HG03108 (cell line): Measurements from ENCODE around the gene CASQ1.

ENCODE experiments used
- ATAC-seq: cut with Tn5 transposase; IDR thresholded peaks from one replicate; pipeline ENCODE4 v1.9.1; 2021; ENCODE audit warnings: moderate library complexity; ENCODE audit not compliant: unreplicated experiment

The CASQ1 gene

DNA sequence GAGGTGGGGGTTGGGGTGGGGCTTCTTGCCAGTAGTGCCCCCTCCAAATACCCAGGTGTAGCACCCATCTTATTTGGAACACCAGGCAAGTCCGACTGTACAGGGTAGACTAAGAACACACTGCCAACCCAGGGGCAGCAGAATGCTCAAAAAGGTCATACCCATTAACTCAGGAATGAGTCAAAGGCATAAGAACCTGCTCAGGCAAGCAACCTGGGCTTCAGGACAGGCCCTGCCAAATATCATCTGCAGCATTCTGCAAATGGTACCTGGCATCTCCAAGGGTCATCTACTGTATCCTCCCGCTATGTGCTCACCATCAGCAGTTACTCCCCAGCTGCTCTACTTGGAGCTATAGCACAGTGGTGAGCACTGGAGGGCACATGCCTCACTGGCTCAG, 34.2 kb downstream of the CASQ1 start:
- ATAC-seq = no peak

DNA sequence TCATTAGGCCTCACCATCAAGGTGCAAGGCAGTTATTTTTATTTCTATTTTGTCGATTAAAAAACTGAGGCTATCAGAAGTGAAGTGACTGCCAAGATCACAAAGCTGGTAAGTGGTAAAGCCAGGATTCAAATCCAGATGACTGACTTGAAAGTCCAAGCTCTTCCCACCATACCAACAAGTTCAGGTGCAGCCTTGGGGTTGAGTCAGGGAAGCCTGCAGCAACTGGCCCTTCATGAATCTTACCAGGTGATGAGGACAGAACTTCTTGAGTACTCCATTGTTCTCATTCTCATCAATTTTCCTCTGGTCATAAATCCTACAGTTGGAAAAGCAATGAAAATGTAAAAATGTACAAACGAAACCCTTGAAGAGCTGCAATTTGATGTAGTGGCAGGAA, 35.0 kb downstream of the CASQ1 start:
- no peak for ATAC-seq

DNA sequence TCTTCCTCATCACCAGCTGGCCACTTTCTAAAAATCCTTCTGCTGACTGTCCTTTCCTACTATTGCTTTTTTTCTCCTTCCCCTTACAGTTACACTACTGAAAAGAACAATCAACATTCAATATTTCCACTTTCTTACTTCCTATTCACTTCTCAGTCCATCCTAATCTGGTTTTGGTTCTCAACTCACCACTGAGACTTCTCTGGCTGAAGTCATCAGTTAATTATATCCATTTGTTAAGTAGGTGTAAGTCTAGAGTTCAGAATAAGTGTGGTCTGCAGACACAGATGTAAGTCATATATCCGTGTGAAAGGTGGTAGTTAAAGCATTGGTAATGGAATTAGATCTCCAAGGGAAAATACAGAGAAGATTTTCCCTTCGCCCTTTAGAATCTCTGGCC, 36.2 kb downstream of the CASQ1 start:
- no peak for ATAC-seq

DNA sequence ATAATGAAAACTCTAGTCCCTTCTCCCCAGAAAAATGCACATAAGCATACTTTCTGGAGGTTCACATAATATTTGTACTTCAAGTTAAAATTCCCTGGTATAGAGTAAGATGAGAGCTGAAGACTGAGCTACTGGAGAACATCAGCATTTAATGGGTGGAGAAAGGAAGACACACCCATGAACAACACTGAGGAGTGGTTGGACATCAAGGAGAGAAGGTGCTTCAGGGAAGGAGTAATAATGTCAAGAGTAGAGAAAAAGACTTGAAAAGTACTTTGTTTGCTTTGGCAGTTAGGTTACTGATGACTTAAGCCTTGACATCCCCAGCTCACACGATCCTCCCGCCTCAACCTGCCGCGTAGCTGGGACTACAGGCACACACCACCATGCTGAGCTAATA, 36.7 kb downstream of the CASQ1 start:
- no peak for ATAC-seq

DNA sequence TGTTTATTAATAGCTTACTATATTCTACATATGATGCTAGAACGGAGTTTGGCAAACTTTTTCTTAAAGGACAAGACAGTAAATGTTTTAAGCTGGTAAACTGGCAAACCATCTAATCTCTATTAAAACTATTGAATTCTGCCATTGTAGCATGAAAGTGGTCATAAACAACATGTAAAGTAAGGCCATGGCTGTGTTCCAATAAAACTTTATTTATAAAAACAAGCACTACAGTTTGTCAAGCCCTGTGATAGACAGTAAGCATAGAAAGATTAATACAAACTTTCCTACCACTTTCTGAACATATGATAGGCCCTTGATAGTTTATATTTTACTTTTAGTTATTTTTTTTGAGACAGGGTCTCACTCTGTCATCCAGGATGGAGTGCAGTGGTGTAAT, 37.2 kb downstream of the CASQ1 start:
- ATAC-seq = no peak

DNA sequence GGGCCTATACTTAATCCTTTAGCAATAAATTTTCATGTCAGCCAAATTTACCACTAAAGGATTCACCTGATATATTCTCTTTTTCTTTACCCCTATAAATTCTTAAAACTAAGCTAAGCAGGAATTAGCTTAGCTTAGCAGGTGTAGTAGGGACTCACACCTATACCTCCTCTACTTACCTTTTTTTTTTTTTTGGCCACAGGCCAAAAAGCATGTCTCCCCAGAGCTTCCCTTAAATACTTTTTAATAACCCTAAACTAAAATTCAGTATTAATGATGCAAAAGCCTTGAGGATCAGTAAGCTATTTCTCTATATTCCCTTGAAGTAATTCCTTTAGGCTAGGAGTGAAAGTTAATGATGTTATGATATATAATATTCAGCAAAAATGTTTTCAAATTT, 38.1 kb downstream of the CASQ1 start:
- ATAC-seq = no peak

DNA sequence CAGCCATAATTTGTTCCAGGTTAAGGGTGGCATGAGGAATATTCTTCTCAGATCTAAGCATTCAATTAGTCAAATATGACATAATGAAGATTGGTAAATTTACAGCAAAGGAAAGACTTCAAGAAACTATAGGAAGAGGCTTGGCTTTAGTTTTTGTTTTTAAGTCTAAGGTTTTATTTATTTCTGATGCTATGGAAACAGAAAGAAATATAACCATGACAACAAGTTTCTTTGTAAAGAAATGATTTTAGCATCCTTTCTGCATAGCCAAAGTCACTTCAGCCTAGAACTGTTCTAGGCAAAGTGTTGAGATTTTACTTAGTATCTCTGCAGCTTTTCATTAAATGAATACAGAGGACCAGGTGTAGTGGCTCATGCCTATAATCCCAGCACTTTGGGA, 42.5 kb downstream of the CASQ1 start:
- ATAC-seq = no peak

DNA sequence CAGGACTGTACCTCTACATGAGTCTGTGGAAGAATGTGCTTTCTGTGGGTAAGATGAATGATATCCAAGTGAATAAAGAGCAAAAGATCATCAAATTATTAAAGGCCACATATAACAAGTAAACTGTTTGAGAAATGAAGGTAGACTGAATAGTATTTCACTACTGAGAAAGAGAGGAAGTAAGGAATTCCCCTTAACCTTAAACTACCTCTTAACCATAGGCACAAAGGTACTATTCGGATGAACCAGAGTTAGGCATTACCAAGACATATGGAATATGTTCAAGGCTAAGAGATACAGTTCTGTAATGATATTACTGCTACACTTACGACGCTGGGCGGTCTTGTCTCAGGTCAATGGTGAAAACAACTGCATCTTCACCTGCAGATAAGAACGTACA, 46.4 kb downstream of the CASQ1 start:
- ATAC-seq = no peak

DNA sequence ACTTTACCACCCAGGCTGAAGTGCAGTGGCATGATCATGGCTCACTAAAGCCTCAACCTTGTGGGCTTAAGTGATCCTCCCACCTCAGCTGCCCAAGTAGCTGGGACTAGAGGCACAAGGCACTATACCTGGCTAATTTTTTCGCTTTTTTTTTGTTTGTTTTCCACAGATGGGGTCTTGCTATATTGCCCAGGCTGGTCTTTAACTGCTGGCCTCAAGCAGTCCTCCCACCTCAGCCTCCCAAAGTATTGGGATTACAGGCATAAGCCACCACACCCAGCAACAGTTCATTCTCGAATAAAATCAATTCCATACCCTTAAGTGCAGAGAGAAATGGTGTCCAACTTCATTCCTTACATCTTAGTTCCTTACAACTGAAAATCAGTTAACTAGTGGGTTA, 47.2 kb downstream of the CASQ1 start:
- ATAC-seq = no peak

DNA sequence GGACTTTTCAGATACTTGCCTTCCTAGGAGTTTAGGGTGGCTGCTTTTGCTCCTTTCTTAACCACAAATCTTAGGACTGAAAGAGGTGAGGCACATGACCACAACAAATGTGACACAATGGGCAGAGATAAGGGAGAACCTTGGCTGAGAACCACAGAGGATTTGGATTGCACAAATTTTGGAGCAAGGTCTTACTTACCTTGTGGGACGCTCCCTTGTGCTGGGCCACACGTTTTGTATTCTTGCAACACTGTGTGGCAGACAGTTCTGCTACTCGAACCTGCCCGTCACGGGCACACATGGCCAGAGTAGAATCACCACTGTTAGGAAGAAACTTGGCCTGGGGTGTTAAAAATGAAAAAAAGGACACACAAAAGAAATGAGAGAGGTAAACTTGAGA, 48.0 kb downstream of the CASQ1 start:
- ATAC-seq = no peak

DNA sequence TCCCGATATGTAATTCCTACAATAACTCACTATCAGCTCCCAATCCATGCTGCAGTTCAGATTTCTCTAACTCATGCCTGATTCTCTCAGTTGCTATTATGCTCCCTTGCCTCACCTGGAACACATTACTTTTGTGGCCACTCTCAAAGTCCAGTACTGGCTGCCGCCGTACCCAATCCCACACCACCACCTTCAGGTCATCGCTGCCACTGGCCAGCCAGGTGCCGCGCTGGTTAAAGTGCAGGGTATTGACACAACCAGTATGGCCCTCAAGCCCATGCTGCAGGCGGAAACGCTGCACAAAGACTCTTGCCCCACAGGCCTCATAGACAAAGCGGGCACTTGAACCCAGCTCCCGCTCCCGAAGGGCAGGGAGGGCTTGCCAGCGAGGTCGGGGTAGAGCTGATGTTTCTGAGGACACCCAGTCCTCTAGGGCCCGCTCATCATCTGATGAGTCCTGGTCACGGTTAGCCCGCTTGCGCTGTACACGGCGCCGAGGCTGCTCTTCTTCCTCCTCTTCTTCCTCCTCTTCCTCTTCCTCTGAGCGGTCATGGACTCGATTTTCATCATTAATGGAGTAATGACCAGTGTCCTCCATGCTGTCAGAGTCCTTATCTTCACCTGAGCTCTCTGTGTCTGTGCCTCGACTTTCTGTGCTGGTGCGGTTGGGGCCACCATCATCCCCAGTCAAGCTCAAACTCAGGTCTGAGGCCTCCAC, 49.4 kb downstream of the CASQ1 start:
- ATAC-seq = no peak

DNA sequence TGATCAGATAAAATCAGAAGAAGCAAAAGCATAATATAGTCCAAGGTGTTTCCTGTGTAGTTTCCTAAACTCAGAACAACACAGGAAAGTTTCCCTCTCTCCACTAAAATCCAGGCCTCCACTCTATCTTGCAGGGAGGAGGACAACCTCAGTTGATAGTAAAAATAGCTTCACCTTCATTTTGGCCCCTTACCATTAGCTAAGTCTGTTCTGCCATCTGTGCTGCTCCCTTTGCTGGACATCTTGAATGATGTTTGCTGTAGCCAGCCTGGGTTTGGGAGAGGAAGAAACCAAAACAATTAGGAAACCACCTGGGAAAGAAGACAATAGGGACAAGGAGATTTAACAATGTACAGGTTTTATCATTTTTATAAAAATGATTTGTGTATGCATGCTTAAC, 53.4 kb downstream of the CASQ1 start:
- no peak for ATAC-seq

DNA sequence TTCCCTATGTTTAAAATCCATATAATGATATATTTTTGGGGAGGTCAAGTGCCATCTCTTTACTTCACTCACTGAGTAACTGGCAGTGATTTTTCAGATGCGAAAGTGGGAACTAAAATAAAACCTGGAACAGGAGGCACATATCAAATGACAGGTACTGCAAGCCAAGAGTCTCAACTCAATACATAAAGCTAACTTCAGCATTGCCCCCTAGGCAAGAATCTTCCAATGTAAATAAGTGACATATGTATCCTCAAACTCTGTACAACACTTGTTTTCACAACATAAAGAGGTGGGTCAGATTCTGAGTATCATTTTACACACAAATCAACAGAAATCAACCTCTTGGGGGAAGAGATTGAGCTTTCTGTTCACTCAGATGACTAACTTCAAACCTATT, 53.8 kb downstream of the CASQ1 start:
- ATAC-seq = no peak

DNA sequence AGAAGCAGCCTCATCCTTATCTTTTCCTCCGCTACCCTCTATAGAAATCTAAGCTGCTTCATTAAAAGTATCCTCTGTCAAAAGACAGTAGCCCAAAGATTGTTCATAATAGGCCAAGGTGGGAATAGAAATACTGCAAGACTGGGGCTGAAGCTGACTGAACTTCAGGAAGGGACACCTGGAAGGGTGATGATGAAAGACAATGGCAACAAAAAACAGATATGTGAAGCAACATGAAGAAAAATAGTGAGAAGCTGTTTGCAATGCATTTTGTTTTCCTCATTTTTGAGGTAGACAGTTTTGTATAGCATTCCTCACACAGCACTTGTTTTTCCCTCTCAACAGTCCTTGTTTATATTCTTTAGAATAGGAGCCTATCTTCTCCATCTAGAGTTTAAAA, 55.1 kb downstream of the CASQ1 start:
- ATAC-seq = no peak

DNA sequence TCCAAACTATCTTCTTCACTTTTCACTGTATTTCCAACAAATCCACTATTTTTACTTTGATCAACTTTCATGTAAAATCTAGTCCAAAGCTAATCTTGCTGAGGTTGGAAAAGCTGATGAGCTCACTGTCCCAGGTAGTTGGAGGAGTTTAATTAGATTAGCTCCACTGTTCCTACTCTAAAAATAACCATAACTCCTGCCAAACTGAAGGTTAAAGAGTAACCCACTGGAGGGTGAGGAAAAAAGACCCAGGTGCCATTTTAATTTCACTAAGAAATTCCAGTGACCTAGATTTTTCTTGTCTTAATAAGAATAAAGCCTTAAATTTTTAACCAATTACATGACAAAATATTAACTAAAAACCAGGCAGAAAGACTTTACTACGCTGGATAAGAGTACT, 56.7 kb downstream of the CASQ1 start:
- no peak for ATAC-seq

DNA sequence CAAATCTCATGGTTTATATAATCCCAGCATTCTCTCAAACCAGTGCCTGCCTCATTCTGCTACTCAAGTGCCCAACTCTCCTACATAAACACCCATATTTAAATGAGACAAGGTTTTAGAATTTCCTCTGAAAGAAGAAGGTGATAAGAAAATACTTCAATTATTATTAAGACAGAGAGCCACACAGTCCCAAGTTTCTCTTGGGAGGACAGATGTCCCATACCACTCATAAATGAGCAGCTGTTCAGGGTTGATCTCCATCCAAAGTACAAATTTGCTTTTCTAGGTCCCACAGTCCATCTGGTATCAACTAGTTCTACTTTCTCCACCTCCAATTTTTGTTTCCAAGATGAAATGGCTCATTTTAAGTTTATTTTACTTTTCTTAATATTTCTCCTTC, 60.6 kb downstream of the CASQ1 start:
- ATAC-seq = no peak
